Raji (cell line): Measurements from ENCODE around the gene SPATA13.
"Not testable (repeated sequence)": the region's sequence is repeated elsewhere in the genome, so short reads cannot be mapped to it uniquely, and the experiment has no call there.

ENCODE experiments used
- POLR2A ChIP-seq: IDR thresholded peaks from 2 replicates; pipeline ENCODE4 v1.6.1; 2011; ENCODE audit warnings: low read depth, low read length, control low read depth; ENCODE audit not compliant: insufficient read depth

SPATA13 gene

GRCh38 chr13:24307211-24308067 lies 146.9 kb downstream of the SPATA13 start:
- no peak for TF ChIP-seq POLR2A

- TF ChIP-seq POLR2A: no peak
These were observed 147.5 kb downstream of the SPATA13 start for GRCh38 chr13:24308068-24308445.

GRCh38 chr13:24308488-24309020 lies 148.0 kb downstream of the SPATA13 start:
- no peak for TF ChIP-seq POLR2A

- not testable (repeated sequence) for TF ChIP-seq POLR2A
These were observed 148.8 kb downstream of the SPATA13 start, which contains the start of gene C1QTNF9 for GRCh38 chr13:24309300-24309699. TSS of gene C1QTNF9 (plus strand) at chr13:24309580. CDS start at chr13:24316004, 6,424 bp downstream.

- no peak for TF ChIP-seq POLR2A
These were observed 152.9 kb downstream of the SPATA13 start for GRCh38 chr13:24313439-24313838.

GRCh38 chr13:24323036-24323738 lies 162.7 kb downstream of the SPATA13 start:
- no peak for TF ChIP-seq POLR2A

GRCh38 chr13:24323739-24324075 lies 163.2 kb downstream of the SPATA13 start:
- TF ChIP-seq POLR2A: no peak

- no peak for TF ChIP-seq POLR2A
These were observed 167.6 kb downstream of the SPATA13 start for GRCh38 chr13:24328145-24328544.

- no peak for TF ChIP-seq POLR2A
These were observed 178.2 kb downstream of the SPATA13 start for GRCh38 chr13:24338721-24339120.

- no peak for TF ChIP-seq POLR2A
These were observed 179.6 kb downstream of the SPATA13 start for GRCh38 chr13:24339937-24340607.

GRCh38 chr13:24340608-24340955 lies 180.1 kb downstream of the SPATA13 start:
- no peak for TF ChIP-seq POLR2A

GRCh38 chr13:24341439-24341838 lies 180.9 kb downstream of the SPATA13 start:
- no peak for TF ChIP-seq POLR2A

GRCh38 chr13:24348385-24348784 lies 187.9 kb downstream of the SPATA13 start:
- no peak for TF ChIP-seq POLR2A

- TF ChIP-seq POLR2A: no peak
These were observed 188.4 kb downstream of the SPATA13 start for GRCh38 chr13:24348797-24349515.

- no peak for TF ChIP-seq POLR2A
These were observed 190.9 kb downstream of the SPATA13 start for GRCh38 chr13:24351423-24351822.
